Endodermal cell (in vitro differentiated cells): ENCODE measurements around the gene FAM149A. TPM values are rescaled to one million over a fixed set of nuclear protein-coding genes. Genes with fewer than 3 reads are reported as not detected.

ENCODE experiments used
- DNase-seq: peaks from one replicate; pipeline ENCODE4 v3.0.0-alpha.2; 2017
- H3K27ac ChIP-seq: 2 replicates; pipeline ENCODE4 v1.5.1; 2013; ENCODE audit warnings: mild to moderate bottlenecking, low read depth, low read length, moderate library complexity
- H3K27me3 ChIP-seq: 2 replicates; pipeline ENCODE4 v1.6.1; 2013; ENCODE audit warnings: mild to moderate bottlenecking, low read length, moderate library complexity; ENCODE audit not compliant: insufficient read depth, control insufficient read depth, poor library complexity, severe bottlenecking
- H3K36me3 ChIP-seq: 2 replicates; pipeline ENCODE4 v1.7.0; 2013; ENCODE audit warnings: mild to moderate bottlenecking, low read length, moderate library complexity; ENCODE audit not compliant: control insufficient read depth, insufficient read depth
- H3K4me1 ChIP-seq: one replicate; pipeline ENCODE4 v1.7.0; 2013; ENCODE audit warnings: low read length; ENCODE audit not compliant: control insufficient read depth, insufficient read depth
- H3K4me3 ChIP-seq: 2 replicates; pipeline ENCODE4 v1.5.1; 2013; ENCODE audit warnings: mild to moderate bottlenecking, low read length, moderate library complexity
- H3K9ac ChIP-seq: 2 replicates; pipeline ENCODE4 v1.6.1; 2013; ENCODE audit warnings: mild to moderate bottlenecking, low read length, moderate library complexity; ENCODE audit not compliant: poor library complexity, severe bottlenecking; ENCODE audit errors: extremely low read depth
- H3K9me3 ChIP-seq: 2 replicates; pipeline ENCODE4 v1.6.1; 2013; ENCODE audit warnings: mild to moderate bottlenecking, low read length, moderate library complexity; ENCODE audit not compliant: control insufficient read depth
- H3K27ac Mint-ChIP-seq: 2 replicates; pipeline ENCODE4 v1.8.0; 2020; ENCODE audit warnings: mixed read lengths
- H3K27me3 Mint-ChIP-seq: 2 replicates; pipeline ENCODE4 v1.8.0; 2021; ENCODE audit warnings: mild to moderate bottlenecking, mixed read lengths; ENCODE audit not compliant: insufficient read depth
- H3K36me3 Mint-ChIP-seq: 2 replicates; pipeline ENCODE4 v1.8.0; 2020; ENCODE audit warnings: low read depth, mixed read lengths
- H3K4me1 Mint-ChIP-seq: 2 replicates; pipeline ENCODE4 v1.8.0; 2020; ENCODE audit warnings: mixed read lengths
- H3K4me3 Mint-ChIP-seq: 2 replicates; pipeline ENCODE4 v1.8.0; 2020; ENCODE audit warnings: mild to moderate bottlenecking, moderate library complexity, mixed read lengths
- H3K9me3 Mint-ChIP-seq: 2 replicates; pipeline ENCODE4 v1.8.0; 2020; ENCODE audit warnings: mild to moderate bottlenecking, mixed read lengths
- WGBS, 2 experiments: methylation state at CpG; one replicate each; pipeline versions ENCODE4 v1.1.5 to v1.1.7; 2013; ENCODE audit warnings: missing lambda C conversion rate in 2 of 2, mixed read lengths in 1 of 2; ENCODE audit not compliant: insufficient coverage in 1 of 2, insufficient read length in 1 of 2; 5-methylcytosine and 5-hydroxymethylcytosine counted together
- total RNA-seq, 2 donors: library from RNA; stranded (reverse); fragmentation: NEBNext Ultra II Directional in 1 of 2; extraction: Animal tissue kit (Norgen Biotek cat#: 25700) in 1 of 2; gene quantifications; 2 replicates in 1 of 2; 3 replicates in 1 of 2; pipeline ENCODE4 v1.2.1, GENCODE V29; 2021
- TF ChIP-seq, protein P1 (sequence below): fragments of 200-600 bp; sonication (generic); conservative IDR thresholded peaks from 2 replicates; pipeline ENCODE4 v1.5.0; 2021; ENCODE audit warnings: antibody characterized with exemption, mild to moderate bottlenecking

Gene FAM149A
- total RNA-seq, 2 donors from 2014 or later: 2.4 to 3.3 TPM

DNA sequence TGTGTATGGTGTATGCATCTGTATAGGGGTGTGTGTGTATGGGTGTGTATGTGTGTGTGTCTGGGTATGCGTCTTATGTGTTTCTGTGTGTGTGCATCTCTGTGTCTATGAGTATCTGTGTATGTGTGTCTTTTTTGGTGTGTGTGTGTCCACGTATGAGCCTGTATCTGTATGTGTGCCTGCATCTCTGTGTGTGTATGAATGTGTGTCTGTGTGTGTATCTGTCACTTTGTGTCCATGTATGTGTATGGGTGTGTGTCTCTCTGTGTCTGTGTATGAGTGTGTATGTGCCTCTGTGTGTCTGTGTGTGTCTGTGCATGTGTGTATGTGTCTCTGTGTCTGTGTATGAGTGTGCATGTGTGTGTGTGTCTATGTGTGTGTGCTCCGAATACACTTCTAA lies 24.3 kb downstream of the FAM149A start:
- Mint-ChIP-seq H3K4me3 (no peak overlapping the region), H3K27ac (no peak overlapping the region), H3K9me3 (no peaks in the 10 kb centered on the region), H3K36me3 (no peaks in the 10 kb centered on the region), H3K4me1 (peaks cover 11% of the 10 kb centered on the region), H3K27me3 (no peaks in the 10 kb centered on the region)
- Histone ChIP-seq H3K36me3 (no peaks in the 10 kb centered on the region), H3K4me1 (no peaks in the 10 kb centered on the region), H3K27me3 (no peaks in the 10 kb centered on the region), H3K27ac (no peak overlapping the region), H3K9ac (no peak overlapping the region), H3K4me3 (no peak overlapping the region), H3K9me3 (no peaks in the 10 kb centered on the region)
- no peak for DNase-seq
- WGBS, 2 experiments: 87% methylated on average over 3 of the region's 3 CpGs; no CpG with 5 or more reads in 1 of the 2 experiments
- TF ChIP-seq, protein P1, sequence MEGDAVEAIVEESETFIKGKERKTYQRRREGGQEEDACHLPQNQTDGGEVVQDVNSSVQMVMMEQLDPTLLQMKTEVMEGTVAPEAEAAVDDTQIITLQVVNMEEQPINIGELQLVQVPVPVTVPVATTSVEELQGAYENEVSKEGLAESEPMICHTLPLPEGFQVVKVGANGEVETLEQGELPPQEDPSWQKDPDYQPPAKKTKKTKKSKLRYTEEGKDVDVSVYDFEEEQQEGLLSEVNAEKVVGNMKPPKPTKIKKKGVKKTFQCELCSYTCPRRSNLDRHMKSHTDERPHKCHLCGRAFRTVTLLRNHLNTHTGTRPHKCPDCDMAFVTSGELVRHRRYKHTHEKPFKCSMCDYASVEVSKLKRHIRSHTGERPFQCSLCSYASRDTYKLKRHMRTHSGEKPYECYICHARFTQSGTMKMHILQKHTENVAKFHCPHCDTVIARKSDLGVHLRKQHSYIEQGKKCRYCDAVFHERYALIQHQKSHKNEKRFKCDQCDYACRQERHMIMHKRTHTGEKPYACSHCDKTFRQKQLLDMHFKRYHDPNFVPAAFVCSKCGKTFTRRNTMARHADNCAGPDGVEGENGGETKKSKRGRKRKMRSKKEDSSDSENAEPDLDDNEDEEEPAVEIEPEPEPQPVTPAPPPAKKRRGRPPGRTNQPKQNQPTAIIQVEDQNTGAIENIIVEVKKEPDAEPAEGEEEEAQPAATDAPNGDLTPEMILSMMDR: no peak

DNA sequence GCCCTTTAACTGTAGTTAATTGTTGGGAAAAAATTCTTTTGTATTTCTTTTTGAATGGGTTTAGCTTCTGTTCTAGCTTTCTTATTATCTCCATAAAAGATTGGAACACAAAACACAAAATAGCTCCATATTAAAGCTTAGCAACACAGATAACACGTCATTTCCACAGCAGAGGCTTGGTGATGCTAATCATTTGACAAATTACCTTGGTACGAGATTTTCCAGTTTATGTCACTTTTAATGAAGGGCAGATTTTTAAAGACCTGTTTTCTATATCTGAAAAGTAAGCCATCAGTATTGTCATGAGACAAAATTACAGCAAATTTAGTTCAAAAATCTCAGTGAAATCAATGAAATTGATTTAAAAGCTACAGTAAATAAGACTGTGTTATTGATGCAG lies 27.4 kb downstream of the FAM149A start:
- TF ChIP-seq, protein P1: no peak
- no peak overlapping the region for H3K4me3 ChIP-seq
- no peak overlapping the region for H3K27ac ChIP-seq
- no peaks in the 10 kb centered on the region for H3K27me3 Mint-ChIP-seq
- 90% methylated on average over 2 of the region's 2 CpGs; no CpG with 5 or more reads in 1 of the 2 experiments for WGBS, 2 experiments
- no peak overlapping the region for H3K4me3 Mint-ChIP-seq
- no peaks in the 10 kb centered on the region for H3K9me3 Mint-ChIP-seq
- H3K9me3 ChIP-seq: no peaks in the 10 kb centered on the region
- no peak for DNase-seq
- no peaks in the 10 kb centered on the region for H3K36me3 ChIP-seq
- no peak overlapping the region for H3K27ac Mint-ChIP-seq
- no peaks in the 10 kb centered on the region for H3K36me3 Mint-ChIP-seq
- no peak overlapping the region for H3K9ac ChIP-seq
- no peaks in the 10 kb centered on the region for H3K4me1 ChIP-seq
- H3K27me3 ChIP-seq: no peaks in the 10 kb centered on the region
- peaks cover 11% of the 10 kb centered on the region for H3K4me1 Mint-ChIP-seq

GRCh38 chr4:186132577-186133242 lies 28.2 kb downstream of the FAM149A start:
- no peaks in the 10 kb centered on the region for H3K27me3 ChIP-seq
- Mint-ChIP-seq H3K27ac (no peak overlapping the region), H3K4me1 (peaks cover 11% of the 10 kb centered on the region), H3K9me3 (no peaks in the 10 kb centered on the region), H3K4me3 (no peak overlapping the region), H3K36me3 (no peaks in the 10 kb centered on the region), H3K27me3 (no peaks in the 10 kb centered on the region)
- H3K9ac ChIP-seq: no peak overlapping the region
- no peaks in the 10 kb centered on the region for H3K4me1 ChIP-seq
- H3K27ac ChIP-seq: no peak overlapping the region
- TF ChIP-seq, protein P1: peak; percentile 73
- no peaks in the 10 kb centered on the region for H3K36me3 ChIP-seq
- H3K4me3 ChIP-seq: no peak overlapping the region
- peak; percentile 85 for DNase-seq
- WGBS, 2 experiments: 20 to 34% methylated on average over 1 to 3 of the region's 4 CpGs
- no peaks in the 10 kb centered on the region for H3K9me3 ChIP-seq
